ENCODE results near the gene TRIM71. TPM values are rescaled to one million over a fixed set of nuclear protein-coding genes. Genes with fewer than 3 reads are reported as not detected.
A peak's percentile ranks its signal among the peaks of the same experiment; 100 is the strongest.

The TRIM71 gene
- total RNA-seq, 1 donor from 2014 or later, result 117 TPM

DNA sequence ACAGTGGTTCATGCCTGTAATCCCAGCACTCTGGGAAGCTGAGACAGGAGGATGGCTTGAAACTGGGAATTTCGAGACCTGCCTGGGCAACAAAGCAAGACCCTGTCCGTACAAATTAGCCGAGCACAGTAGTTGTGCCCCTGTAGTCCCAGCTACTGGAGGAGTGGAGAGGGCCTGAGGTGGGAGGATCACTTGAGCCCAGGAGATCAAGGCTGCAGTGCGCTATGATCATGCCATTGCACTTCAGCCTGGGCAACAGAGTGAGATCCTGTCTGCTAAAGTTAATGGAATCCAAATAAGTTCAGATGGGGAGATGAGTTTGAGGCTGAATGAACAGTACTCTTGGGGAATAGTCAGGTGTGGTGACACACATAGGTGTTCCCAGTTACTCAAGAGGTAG lies 14.4 kb downstream of the TRIM71 start:
- no peak for DNase-seq
- peaks cover 10% of the 10 kb centered on the region for H3K9me3 Mint-ChIP-seq (ENCODE audit: unreplicated experiment)
- H3K27me3 Mint-ChIP-seq (ENCODE audit: unreplicated experiment), result peaks cover 5% of the 10 kb centered on the region
- no peaks in the 10 kb centered on the region for H3K36me3 Mint-ChIP-seq (ENCODE audit: unreplicated experiment)
- TF ChIP-seq, protein P1, sequence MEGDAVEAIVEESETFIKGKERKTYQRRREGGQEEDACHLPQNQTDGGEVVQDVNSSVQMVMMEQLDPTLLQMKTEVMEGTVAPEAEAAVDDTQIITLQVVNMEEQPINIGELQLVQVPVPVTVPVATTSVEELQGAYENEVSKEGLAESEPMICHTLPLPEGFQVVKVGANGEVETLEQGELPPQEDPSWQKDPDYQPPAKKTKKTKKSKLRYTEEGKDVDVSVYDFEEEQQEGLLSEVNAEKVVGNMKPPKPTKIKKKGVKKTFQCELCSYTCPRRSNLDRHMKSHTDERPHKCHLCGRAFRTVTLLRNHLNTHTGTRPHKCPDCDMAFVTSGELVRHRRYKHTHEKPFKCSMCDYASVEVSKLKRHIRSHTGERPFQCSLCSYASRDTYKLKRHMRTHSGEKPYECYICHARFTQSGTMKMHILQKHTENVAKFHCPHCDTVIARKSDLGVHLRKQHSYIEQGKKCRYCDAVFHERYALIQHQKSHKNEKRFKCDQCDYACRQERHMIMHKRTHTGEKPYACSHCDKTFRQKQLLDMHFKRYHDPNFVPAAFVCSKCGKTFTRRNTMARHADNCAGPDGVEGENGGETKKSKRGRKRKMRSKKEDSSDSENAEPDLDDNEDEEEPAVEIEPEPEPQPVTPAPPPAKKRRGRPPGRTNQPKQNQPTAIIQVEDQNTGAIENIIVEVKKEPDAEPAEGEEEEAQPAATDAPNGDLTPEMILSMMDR (IDR thresholded peaks at IDR 0.05; ENCODE audit: partially characterized antibody, unreplicated experiment), result no peak
- no peak overlapping the region for H3K4me3 Mint-ChIP-seq (ENCODE audit: unreplicated experiment)
- H3K27ac Mint-ChIP-seq (ENCODE audit: unreplicated experiment), result no peak overlapping the region
- peaks cover 51% of the 10 kb centered on the region for H3K4me1 Mint-ChIP-seq (ENCODE audit: low read depth, unreplicated experiment)

- no peak for DNase-seq
- Mint-ChIP-seq H3K36me3 (ENCODE audit: unreplicated experiment) (no peaks in the 10 kb centered on the region), H3K27ac (ENCODE audit: unreplicated experiment) (peak overlapping the region; percentile 17), H3K4me1 (ENCODE audit: low read depth, unreplicated experiment) (peaks cover 55% of the 10 kb centered on the region), H3K9me3 (ENCODE audit: unreplicated experiment) (peaks cover 15% of the 10 kb centered on the region), H3K27me3 (ENCODE audit: unreplicated experiment) (peaks cover 14% of the 10 kb centered on the region), H3K4me3 (ENCODE audit: unreplicated experiment) (peak overlapping the region; percentile 73)
- TF ChIP-seq, protein P1 (IDR thresholded peaks at IDR 0.05; ENCODE audit: partially characterized antibody, unreplicated experiment), result no peak
Measured at GRCh38 chr3:32835049-32835371, 17.2 kb downstream of the TRIM71 start.

GRCh38 chr3:32835961-32836360 lies 18.2 kb downstream of the TRIM71 start:
- Mint-ChIP-seq H3K4me3 (ENCODE audit: unreplicated experiment) (peak overlapping the region; percentile 92), H3K27ac (ENCODE audit: unreplicated experiment) (peak overlapping the region; percentile 41)

GRCh38 chr3:32836601-32837000 lies 18.8 kb downstream of the TRIM71 start:
- Mint-ChIP-seq H3K27ac (ENCODE audit: unreplicated experiment) (no peak overlapping the region), H3K4me3 (ENCODE audit: unreplicated experiment) (peak overlapping the region; percentile 92), H3K36me3 (ENCODE audit: unreplicated experiment) (no peaks in the 10 kb centered on the region), H3K27me3 (ENCODE audit: unreplicated experiment) (peaks cover 14% of the 10 kb centered on the region), H3K9me3 (ENCODE audit: unreplicated experiment) (peaks cover 14% of the 10 kb centered on the region), H3K4me1 (ENCODE audit: low read depth, unreplicated experiment) (peaks cover 63% of the 10 kb centered on the region)
- no peak for DNase-seq
- TF ChIP-seq, protein P1 (IDR thresholded peaks at IDR 0.05; ENCODE audit: partially characterized antibody, unreplicated experiment), result no peak

More at GRCh38 chr3:32835961-32836360, 18.2 kb downstream of the TRIM71 start:
- peaks cover 14% of the 10 kb centered on the region for H3K27me3 Mint-ChIP-seq (ENCODE audit: unreplicated experiment)
- peaks cover 16% of the 10 kb centered on the region for H3K9me3 Mint-ChIP-seq (ENCODE audit: unreplicated experiment)
- no peaks in the 10 kb centered on the region for H3K36me3 Mint-ChIP-seq (ENCODE audit: unreplicated experiment)
- DNase-seq, result peak; percentile 35
- TF ChIP-seq, protein P1 (IDR thresholded peaks at IDR 0.05; ENCODE audit: partially characterized antibody, unreplicated experiment), result no peak
- H3K4me1 Mint-ChIP-seq (ENCODE audit: low read depth, unreplicated experiment), result peaks cover 63% of the 10 kb centered on the region

- TF ChIP-seq, protein P1 (IDR thresholded peaks at IDR 0.05; ENCODE audit: partially characterized antibody, unreplicated experiment), result no peak
- no peak for DNase-seq
- Mint-ChIP-seq H3K36me3 (ENCODE audit: unreplicated experiment) (no peaks in the 10 kb centered on the region), H3K27ac (ENCODE audit: unreplicated experiment) (peak overlapping the region; percentile 82), H3K4me3 (ENCODE audit: unreplicated experiment) (peak overlapping the region; percentile 55), H3K9me3 (ENCODE audit: unreplicated experiment) (peaks cover 12% of the 10 kb centered on the region), H3K4me1 (ENCODE audit: low read depth, unreplicated experiment) (peaks cover 66% of the 10 kb centered on the region), H3K27me3 (ENCODE audit: unreplicated experiment) (peaks cover 14% of the 10 kb centered on the region)
Measured at GRCh38 chr3:32837366-32837765, 19.6 kb downstream of the TRIM71 start.
